ENCODE results near the gene PBX3. TPM values are rescaled to one million over a fixed set of nuclear protein-coding genes. Genes with fewer than 3 reads are reported as not detected.

Gene PBX3
- total RNA-seq, 1 donor: 62.4 TPM

DNA sequence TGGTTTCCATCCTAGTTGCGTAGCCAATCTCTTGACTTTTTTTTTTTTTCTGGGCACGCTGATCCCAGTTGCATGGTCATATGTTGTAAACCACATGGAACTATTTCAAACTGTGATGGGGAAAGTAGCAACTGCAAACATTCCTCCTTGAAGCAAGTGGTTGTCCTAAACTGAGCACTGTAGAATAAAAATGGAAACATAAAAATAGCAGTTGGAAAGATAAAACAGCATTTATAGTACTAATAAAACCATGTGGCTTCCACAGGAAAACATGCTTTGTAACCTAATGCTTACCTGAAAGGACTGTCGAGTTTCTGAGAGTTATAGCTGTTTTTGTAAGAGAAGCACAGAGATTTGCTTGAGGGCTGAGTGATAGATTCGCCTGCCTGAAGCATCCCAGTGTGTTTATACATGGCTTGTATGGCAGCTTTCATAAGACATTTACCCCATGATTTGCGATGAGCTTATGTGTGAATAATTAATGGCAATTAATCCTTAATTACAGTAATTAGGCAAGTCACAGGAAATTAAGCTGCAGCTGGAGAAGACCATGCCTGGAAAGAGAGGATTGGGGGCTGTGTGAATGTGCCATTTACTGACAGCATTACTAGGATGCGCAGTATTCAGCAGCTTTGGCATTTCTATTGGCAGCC lies 136.5 kb downstream of the PBX3 start:
- TF ChIP-seq, protein P1, sequence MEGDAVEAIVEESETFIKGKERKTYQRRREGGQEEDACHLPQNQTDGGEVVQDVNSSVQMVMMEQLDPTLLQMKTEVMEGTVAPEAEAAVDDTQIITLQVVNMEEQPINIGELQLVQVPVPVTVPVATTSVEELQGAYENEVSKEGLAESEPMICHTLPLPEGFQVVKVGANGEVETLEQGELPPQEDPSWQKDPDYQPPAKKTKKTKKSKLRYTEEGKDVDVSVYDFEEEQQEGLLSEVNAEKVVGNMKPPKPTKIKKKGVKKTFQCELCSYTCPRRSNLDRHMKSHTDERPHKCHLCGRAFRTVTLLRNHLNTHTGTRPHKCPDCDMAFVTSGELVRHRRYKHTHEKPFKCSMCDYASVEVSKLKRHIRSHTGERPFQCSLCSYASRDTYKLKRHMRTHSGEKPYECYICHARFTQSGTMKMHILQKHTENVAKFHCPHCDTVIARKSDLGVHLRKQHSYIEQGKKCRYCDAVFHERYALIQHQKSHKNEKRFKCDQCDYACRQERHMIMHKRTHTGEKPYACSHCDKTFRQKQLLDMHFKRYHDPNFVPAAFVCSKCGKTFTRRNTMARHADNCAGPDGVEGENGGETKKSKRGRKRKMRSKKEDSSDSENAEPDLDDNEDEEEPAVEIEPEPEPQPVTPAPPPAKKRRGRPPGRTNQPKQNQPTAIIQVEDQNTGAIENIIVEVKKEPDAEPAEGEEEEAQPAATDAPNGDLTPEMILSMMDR (IDR thresholded peaks at IDR 0.05; ENCODE audit: insufficient read depth, low read length): no peak
- peak; percentile 44 for DNase-seq (ENCODE audit: low read depth)
- H3K4me3 ChIP-seq (ENCODE audit: low read depth, low read length): no peak overlapping the region

DNA sequence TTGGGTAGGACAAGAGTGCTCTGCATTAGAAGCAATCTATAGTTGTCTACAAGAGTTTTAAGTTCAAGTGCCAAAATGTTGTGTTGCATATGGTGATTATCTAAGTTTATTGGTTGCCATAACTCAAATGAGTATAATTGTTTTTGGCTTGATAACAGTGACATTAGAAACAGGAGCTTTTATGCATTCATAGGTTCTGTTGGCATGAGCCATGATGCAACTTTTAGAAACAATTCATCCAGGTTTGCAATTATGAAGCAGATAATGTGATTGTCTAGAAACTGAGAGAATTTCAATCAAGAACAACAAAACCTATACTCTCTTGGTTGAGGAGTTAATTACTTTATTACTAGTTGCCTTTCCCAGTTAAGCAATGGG lies 137.0 kb downstream of the PBX3 start:
- DNase-seq (ENCODE audit: low read depth): peak; percentile 32
- H3K4me3 ChIP-seq (ENCODE audit: low read depth, low read length): no peak overlapping the region
- TF ChIP-seq, protein P1 (IDR thresholded peaks at IDR 0.05; ENCODE audit: insufficient read depth, low read length): no peak

DNA sequence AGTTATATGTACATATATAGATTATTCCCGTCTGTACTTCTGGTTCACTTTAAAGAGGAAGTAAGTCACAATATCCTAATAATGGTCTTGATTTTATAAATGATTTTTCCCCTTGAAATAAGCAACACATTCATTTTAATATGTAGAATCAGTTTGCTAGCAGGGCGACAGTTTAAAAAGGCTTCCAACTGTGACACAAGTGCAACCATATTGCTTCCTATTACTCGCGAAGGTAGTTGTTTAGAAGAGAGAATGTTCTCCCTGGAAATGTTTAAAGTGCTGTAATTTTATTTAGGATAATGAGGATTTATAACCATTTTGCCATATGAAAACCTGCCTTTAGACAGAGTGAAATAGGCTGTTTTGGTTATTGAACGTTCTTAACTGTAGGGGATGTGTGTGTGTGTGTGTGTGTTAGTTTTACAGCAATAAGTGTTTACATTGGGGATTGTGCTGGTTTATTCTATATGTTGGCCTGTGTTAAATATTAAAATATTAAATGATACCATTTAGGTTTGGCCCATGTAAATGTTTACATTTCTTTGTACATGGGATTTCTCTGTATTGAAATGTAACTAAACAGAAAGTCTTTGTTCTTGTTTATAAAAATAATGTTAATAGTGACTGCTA lies 138.3 kb downstream of the PBX3 start:
- TF ChIP-seq, protein P1 (IDR thresholded peaks at IDR 0.05; ENCODE audit: insufficient read depth, low read length): no peak
- H3K4me3 ChIP-seq (ENCODE audit: low read depth, low read length): no peak overlapping the region
- no peak for DNase-seq (ENCODE audit: low read depth)

DNA sequence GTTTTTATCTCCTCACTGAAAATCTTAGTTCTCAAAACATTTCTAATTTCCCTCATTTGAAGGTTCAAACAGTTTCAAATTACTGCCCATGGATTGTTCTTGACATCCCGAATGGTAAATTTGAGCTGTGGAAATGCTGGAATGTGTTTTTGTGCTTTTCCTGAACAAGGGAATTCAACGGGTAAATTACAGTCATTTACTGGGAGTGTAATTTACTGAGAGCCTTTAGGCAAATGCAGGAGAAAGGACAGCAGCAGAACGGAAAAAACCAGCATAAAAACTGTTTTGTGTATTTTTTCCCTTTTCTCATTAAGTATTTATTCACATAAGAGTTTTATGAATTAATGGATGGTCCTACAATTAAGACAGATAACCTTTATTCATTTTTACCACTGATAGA lies 139.2 kb downstream of the PBX3 start:
- TF ChIP-seq, protein P1 (IDR thresholded peaks at IDR 0.05; ENCODE audit: insufficient read depth, low read length): no peak
- peak; percentile 16 for DNase-seq (ENCODE audit: low read depth)
- H3K4me3 ChIP-seq (ENCODE audit: low read depth, low read length): no peak overlapping the region

DNA sequence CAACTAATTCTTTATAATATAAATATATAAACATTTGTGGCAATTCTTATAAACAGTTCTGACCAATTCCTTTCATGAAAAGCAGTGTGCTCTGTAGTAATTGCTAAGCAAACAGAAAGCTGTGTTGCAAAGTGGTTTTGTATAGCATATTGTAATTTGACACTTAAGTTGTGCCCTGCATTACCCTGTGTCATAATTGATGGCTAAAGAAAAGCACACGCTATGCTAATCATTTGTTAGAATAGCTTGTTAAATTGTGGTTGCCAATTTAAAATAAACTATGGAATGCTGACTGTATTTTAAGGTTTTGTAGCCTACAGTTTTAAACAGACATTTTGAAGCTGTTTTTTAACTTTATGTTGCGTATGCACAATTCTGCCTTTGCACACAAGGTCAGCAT lies 140.0 kb downstream of the PBX3 start:
- no peak overlapping the region for H3K4me3 ChIP-seq (ENCODE audit: low read depth, low read length)
- no peak for DNase-seq (ENCODE audit: low read depth)
- TF ChIP-seq, protein P1 (IDR thresholded peaks at IDR 0.05; ENCODE audit: insufficient read depth, low read length): no peak

DNA sequence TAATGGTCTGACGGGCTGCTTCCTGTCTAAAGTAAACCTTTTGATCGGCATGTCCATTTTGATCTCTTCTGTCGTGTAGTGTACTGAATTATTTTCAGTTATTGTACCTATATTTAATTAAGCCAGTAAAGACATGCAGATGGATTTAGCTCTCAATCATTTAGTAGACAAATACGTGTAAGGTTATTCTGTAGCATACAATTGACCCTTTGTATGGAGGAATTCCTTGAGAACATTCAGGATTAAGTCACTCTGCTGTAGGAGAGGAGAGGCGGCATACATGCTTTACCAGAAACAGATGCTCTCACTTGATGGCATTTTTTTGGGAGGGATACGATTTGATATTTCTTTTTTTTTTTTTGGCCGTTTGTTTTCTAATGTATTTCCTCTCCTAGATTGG lies 141.0 kb downstream of the PBX3 start:
- TF ChIP-seq, protein P1 (IDR thresholded peaks at IDR 0.05; ENCODE audit: insufficient read depth, low read length): no peak
- DNase-seq (ENCODE audit: low read depth): no peak
- no peak overlapping the region for H3K4me3 ChIP-seq (ENCODE audit: low read depth, low read length)
